Erythroblast (primary cell): ENCODE results near the gene ZNF398.
A peak's percentile ranks its signal among the peaks of the same experiment; 100 is the strongest.

Experiments
- DNase-seq, 2 experiments: peaks; one replicate each; lab custom pipeline; 2025; lab: John Stamatoyannopoulos, UW
- GATA1 ChIP-seq: IDR thresholded peaks from 2 replicates; pipeline ENCODE4 v1.6.1; 2011; ENCODE audit warnings: low read depth, mild to moderate bottlenecking, control low read depth, low read length, moderate library complexity
- POLR2A ChIP-seq: IDR thresholded peaks from 2 replicates; pipeline ENCODE4 v1.6.1; 2011; ENCODE audit warnings: mild to moderate bottlenecking, low read length

Gene ZNF398

GRCh38 chr7:149147072-149147751, at the start of gene ZNF398:
ZNF398 (plus strand) TSS chr7:149147453; CDS start chr7:149147743, 290 bp downstream.
- peak; percentile 91 to 93 for DNase-seq
- TF ChIP-seq GATA1 (no peak), POLR2A (peak; percentile 60)

GRCh38 chr7:149099058-149099457, 48.2 kb upstream of the ZNF398 start:
- TF ChIP-seq POLR2A (no peak), GATA1 (no peak)
- no peak for DNase-seq

GRCh38 chr7:149100821-149101220, 46.4 kb upstream of the ZNF398 start:
- DNase-seq = no peak
- TF ChIP-seq POLR2A (no peak), GATA1 (no peak)

GRCh38 chr7:149102666-149103065, 44.6 kb upstream of the ZNF398 start:
- no peak for TF ChIP-seq POLR2A
- no peak for DNase-seq

GRCh38 chr7:149103424-149103823, 43.8 kb upstream of the ZNF398 start:
- DNase-seq = no peak
- TF ChIP-seq POLR2A = no peak
- no peak for TF ChIP-seq GATA1

- TF ChIP-seq POLR2A (no peak), GATA1 (no peak)
- no peak for DNase-seq
These were observed 43.0 kb upstream of the ZNF398 start for GRCh38 chr7:149104214-149104613.

GRCh38 chr7:149104749-149105148, 42.5 kb upstream of the ZNF398 start:
- DNase-seq = no peak
- TF ChIP-seq GATA1 (no peak), POLR2A (no peak)

- no peak for DNase-seq
- TF ChIP-seq POLR2A (no peak), GATA1 (no peak)
These were observed 37.3 kb upstream of the ZNF398 start for GRCh38 chr7:149109969-149110368.

GRCh38 chr7:149125189-149125862, 21.9 kb upstream of the ZNF398 start:
- TF ChIP-seq GATA1 (no peak), POLR2A (no peak)

GRCh38 chr7:149125863-149126661, 21.2 kb upstream of the ZNF398 start, which contains the start of gene ZNF425:
ZNF425 (minus strand) TSS chr7:149126324; CDS start chr7:149126213, 111 bp downstream.
- DNase-seq = peak; percentile 95 to 97
- TF ChIP-seq GATA1 (no peak), POLR2A (peak; percentile 96)

More at GRCh38 chr7:149125189-149125862, 21.9 kb upstream of the ZNF398 start:
- DNase-seq = peak in 1 of 2 experiments; percentile 52

GRCh38 chr7:149126662-149127266, 20.5 kb upstream of the ZNF398 start:
- peak; percentile 70 to 76 for DNase-seq

GRCh38 chr7:149130572-149131198, 16.6 kb upstream of the ZNF398 start:
- peak; percentile 11 to 16 for DNase-seq
- no peak for TF ChIP-seq GATA1
- no peak for TF ChIP-seq POLR2A

More at GRCh38 chr7:149126662-149127266, 20.5 kb upstream of the ZNF398 start:
- TF ChIP-seq GATA1 (no peak), POLR2A (peak; percentile 47)

- DNase-seq = peak in 1 of 2 experiments; percentile 40
- no peak for TF ChIP-seq POLR2A
- no peak for TF ChIP-seq GATA1
These were observed 14.1 kb upstream of the ZNF398 start for GRCh38 chr7:149133028-149133710.
